Pericardium fibroblast (primary cell): ENCODE measurements around the gene TFRC. TPM values are rescaled to one million over a fixed set of nuclear protein-coding genes. Genes with fewer than 3 reads are reported as not detected.

ENCODE experiments used
- total RNA-seq: library from RNA; depleted of rRNA; stranded (reverse); fragments of >200 nt; gene quantifications from 2 replicates; pipeline ENCODE4 v1.2.3, GENCODE V29; 2015

The TFRC gene
- 55.5 and 62.9 TPM in 2 replicates for total RNA-seq

DNA sequence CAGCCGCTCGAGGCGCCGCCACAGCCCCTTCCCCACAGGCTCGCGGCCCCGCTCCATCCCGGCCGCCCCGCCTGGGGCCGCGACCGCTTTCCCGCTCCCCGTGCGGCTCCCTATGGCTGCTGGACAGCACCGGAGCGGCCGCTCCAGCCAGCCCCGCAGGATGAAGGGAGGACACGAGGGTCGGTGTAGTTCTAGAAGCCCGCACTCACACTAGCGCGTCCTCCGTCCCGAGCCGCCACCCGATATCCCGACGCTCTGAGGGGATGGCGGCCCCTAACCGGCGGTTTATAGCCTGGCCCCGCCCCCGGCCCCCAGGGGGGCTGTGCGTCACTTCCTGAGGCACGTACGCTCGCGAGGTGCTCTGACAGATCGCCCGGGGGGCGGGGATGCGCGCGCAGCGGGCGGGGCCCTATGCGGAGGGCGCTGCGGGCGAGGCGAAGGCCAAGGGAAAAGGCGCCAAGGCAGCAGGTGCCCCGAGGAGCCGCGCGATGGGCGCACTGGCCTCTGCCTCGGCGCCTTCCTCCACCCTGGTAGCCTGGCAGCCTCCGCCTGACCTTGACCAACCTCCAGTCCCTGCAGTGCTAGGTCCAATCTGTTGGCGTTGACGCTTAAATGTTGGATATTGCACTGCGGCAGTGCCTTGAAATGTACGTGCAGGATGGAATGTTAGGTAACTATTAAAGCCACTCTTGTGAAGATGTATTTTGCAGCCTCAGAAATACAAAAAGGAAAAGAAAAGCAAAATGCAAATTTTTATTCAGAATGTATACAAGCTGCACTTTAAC lies at the start of gene TFRC:
Gene TFRC, minus strand, starts transcription at position 257 of the 785 bp plus-strand sequence. CDS start 4,991 bp downstream, outside the sequence.

Other genes with a start within 250 kb of the TFRC start
- gene TNK2, start 173.5 kb downstream of the TFRC start, total RNA-seq: 9.3 and 9.9 TPM in 2 replicates
- not detected in 2 replicates for gene ZDHHC19, start 129.3 kb upstream of the TFRC start, total RNA-seq
- 0.82 TPM in 1 of 2 replicates, not detected in the other for gene SLC51A, start 134.4 kb upstream of the TFRC start, total RNA-seq
- 32.3 and 62.7 TPM in 2 replicates for gene PCYT1A, start 205.6 kb upstream of the TFRC start, total RNA-seq
- 12.0 and 13.4 TPM in 2 replicates for gene DYNLT2B, start 236.2 kb upstream of the TFRC start, total RNA-seq